Lung microvascular endothelial cell (primary cell): ENCODE results near the gene CLIC6. TPM values are rescaled to one million over a fixed set of nuclear protein-coding genes. Genes with fewer than 3 reads are reported as not detected.
"Not testable (repeated sequence)": the region's sequence is repeated elsewhere in the genome, so short reads cannot be mapped to it uniquely, and the experiment has no call there.

Experiments
- DNase-seq, 2 donors: peaks; one replicate each; pipeline versions ENCODE4 v3.0.0 to v3.0.0-alpha.2; 2010; ENCODE audit warnings: low read depth in 2 of 2
- total RNA-seq: library from RNA; depleted of rRNA; stranded (reverse); fragments of >200 nt; gene quantifications from 2 replicates; pipeline ENCODE4 v1.2.1, GENCODE V29; 2014

The CLIC6 gene
- total RNA-seq, 1 donor from 2014 or later, result not detected

- DNase-seq, result no peak
Observed at GRCh38 chr21:34651642-34652041, 17.2 kb upstream of the CLIC6 start.

- no peak for DNase-seq
Observed at GRCh38 chr21:34653522-34653921, 15.3 kb upstream of the CLIC6 start.

- DNase-seq, result no peak
Observed at GRCh38 chr21:34661848-34662247, 6.9 kb upstream of the CLIC6 start.

GRCh38 chr21:34667761-34668160, 1.0 kb upstream of the CLIC6 start:
- no peak for DNase-seq

- no peak for DNase-seq
Observed at GRCh38 chr21:34669149-34669879, 520 bp downstream of the CLIC6 start.

- not testable (repeated sequence) for DNase-seq
Observed at GRCh38 chr21:34669880-34670219, 1.1 kb downstream of the CLIC6 start.

- DNase-seq, result no peak
Observed at GRCh38 chr21:34670220-34670961, 1.6 kb downstream of the CLIC6 start.

- DNase-seq, result no peak
Observed at GRCh38 chr21:34670962-34671348, 2.2 kb downstream of the CLIC6 start.

- no peak for DNase-seq
Observed at GRCh38 chr21:34671462-34671861, 2.7 kb downstream of the CLIC6 start.

- DNase-seq, result no peak
Observed at GRCh38 chr21:34671891-34672290, 3.1 kb downstream of the CLIC6 start.

- DNase-seq, result no peak
Observed at GRCh38 chr21:34673006-34673405, 4.2 kb downstream of the CLIC6 start.

- no peak for DNase-seq
Observed at GRCh38 chr21:34674468-34674867, 5.7 kb downstream of the CLIC6 start.

- no peak for DNase-seq
Observed at GRCh38 chr21:34675871-34676270, 7.1 kb downstream of the CLIC6 start.

GRCh38 chr21:34679051-34679450, 10.3 kb downstream of the CLIC6 start:
- DNase-seq, result peak in 1 of 2 donors; percentile 19

GRCh38 chr21:34684174-34684876, 15.5 kb downstream of the CLIC6 start:
- no peak for DNase-seq

GRCh38 chr21:34687065-34687464, 18.3 kb downstream of the CLIC6 start:
- no peak for DNase-seq

- no peak for DNase-seq
Observed at GRCh38 chr21:34687745-34688144, 19.0 kb downstream of the CLIC6 start.

GRCh38 chr21:34688145-34688544, 19.4 kb downstream of the CLIC6 start:
- DNase-seq, result no peak

GRCh38 chr21:34688715-34689114, 19.9 kb downstream of the CLIC6 start:
- DNase-seq, result no peak

- DNase-seq, result no peak
Observed at GRCh38 chr21:34690041-34690792, 21.4 kb downstream of the CLIC6 start.

GRCh38 chr21:34690793-34691175, 22.0 kb downstream of the CLIC6 start:
- no peak for DNase-seq
